T-helper 1 cell (primary cell): ENCODE measurements around the gene GBP6.
"Not testable (repeated sequence)": the region's sequence is repeated elsewhere in the genome, so short reads cannot be mapped to it uniquely, and the experiment has no call there.

Experiments
- DNase-seq, 5 donors: peaks; one replicate each; pipeline ENCODE4 v3.0.0-alpha.2; 2012 to 2020

The GBP6 gene

GRCh38 chr1:89369331-89369730 is 5.5 kb downstream of the GBP6 start:
- no peak for DNase-seq

GRCh38 chr1:89373810-89374209 is 10.0 kb downstream of the GBP6 start:
- DNase-seq = not testable (repeated sequence)

GRCh38 chr1:89378001-89378400 is 14.1 kb downstream of the GBP6 start:
- DNase-seq = no peak

GRCh38 chr1:89381618-89382017 is 17.8 kb downstream of the GBP6 start:
- no peak for DNase-seq

- no peak for DNase-seq
Observed at GRCh38 chr1:89382479-89382878, 18.6 kb downstream of the GBP6 start.

- DNase-seq = no peak
Observed at GRCh38 chr1:89383185-89383584, 19.3 kb downstream of the GBP6 start.

GRCh38 chr1:89390707-89391106 is 26.8 kb downstream of the GBP6 start:
- DNase-seq = no peak

GRCh38 chr1:89391686-89392085 is 27.8 kb downstream of the GBP6 start:
- no peak for DNase-seq

GRCh38 chr1:89394851-89395250 is 31.0 kb downstream of the GBP6 start:
- no peak for DNase-seq

GRCh38 chr1:89396902-89397301 is 33.0 kb downstream of the GBP6 start:
- DNase-seq = no peak

- DNase-seq = no peak
Observed at GRCh38 chr1:89405275-89405929, 41.5 kb downstream of the GBP6 start.

GRCh38 chr1:89407360-89407759 is 43.5 kb downstream of the GBP6 start:
- peak in 1 of 5 donors; percentile 10 for DNase-seq

- not testable (repeated sequence) for DNase-seq
Observed at GRCh38 chr1:89407768-89408167, 43.9 kb downstream of the GBP6 start.

GRCh38 chr1:89425056-89425455 is 61.2 kb downstream of the GBP6 start:
- DNase-seq = no peak

GRCh38 chr1:89429062-89429461 is 65.2 kb downstream of the GBP6 start:
- no peak for DNase-seq

- DNase-seq = not testable (repeated sequence)
Observed at GRCh38 chr1:89429681-89430080, 65.8 kb downstream of the GBP6 start.

GRCh38 chr1:89433421-89433820 is 69.6 kb downstream of the GBP6 start:
- DNase-seq = no peak

GRCh38 chr1:89434058-89434780 is 70.4 kb downstream of the GBP6 start:
- peak in 1 of 5 donors; percentile 30 for DNase-seq
